Skeletal muscle satellite cell (primary cell): ENCODE results near the gene PDE6B.
"Not testable (repeated sequence)": the region's sequence is repeated elsewhere in the genome, so short reads cannot be mapped to it uniquely, and the experiment has no call there.

Experiments used
- H3K27me3 ChIP-seq: 2 replicates; pipeline ENCODE4 v1.7.0; 2013; ENCODE audit warnings: low read length; ENCODE audit not compliant: control insufficient read depth, insufficient read depth
- H3K36me3 ChIP-seq: 2 replicates; pipeline ENCODE4 v1.7.0; 2013; ENCODE audit warnings: mild to moderate bottlenecking, control low read depth, low read length; ENCODE audit not compliant: insufficient read depth
- H3K4me1 ChIP-seq: 2 replicates; pipeline ENCODE4 v1.7.0; 2013; ENCODE audit warnings: low read length; ENCODE audit not compliant: control insufficient read depth, insufficient read depth
- H3K4me2 ChIP-seq: 2 replicates; pipeline ENCODE4 v1.7.0; 2013; ENCODE audit warnings: mild to moderate bottlenecking, low read length
- H3K4me3 ChIP-seq: 2 replicates; pipeline ENCODE4 v1.7.0; 2013; ENCODE audit warnings: low read length
- H3K9ac ChIP-seq: 2 replicates; pipeline ENCODE4 v1.7.0; 2013; ENCODE audit warnings: mild to moderate bottlenecking, low read depth, low read length, moderate library complexity
- H3K9me3 ChIP-seq: replicated peaks from 2 replicates; pipeline ENCODE4 v1.7.0; 2013; ENCODE audit warnings: mild to moderate bottlenecking, control low read depth, low read length

Gene PDE6B

DNA sequence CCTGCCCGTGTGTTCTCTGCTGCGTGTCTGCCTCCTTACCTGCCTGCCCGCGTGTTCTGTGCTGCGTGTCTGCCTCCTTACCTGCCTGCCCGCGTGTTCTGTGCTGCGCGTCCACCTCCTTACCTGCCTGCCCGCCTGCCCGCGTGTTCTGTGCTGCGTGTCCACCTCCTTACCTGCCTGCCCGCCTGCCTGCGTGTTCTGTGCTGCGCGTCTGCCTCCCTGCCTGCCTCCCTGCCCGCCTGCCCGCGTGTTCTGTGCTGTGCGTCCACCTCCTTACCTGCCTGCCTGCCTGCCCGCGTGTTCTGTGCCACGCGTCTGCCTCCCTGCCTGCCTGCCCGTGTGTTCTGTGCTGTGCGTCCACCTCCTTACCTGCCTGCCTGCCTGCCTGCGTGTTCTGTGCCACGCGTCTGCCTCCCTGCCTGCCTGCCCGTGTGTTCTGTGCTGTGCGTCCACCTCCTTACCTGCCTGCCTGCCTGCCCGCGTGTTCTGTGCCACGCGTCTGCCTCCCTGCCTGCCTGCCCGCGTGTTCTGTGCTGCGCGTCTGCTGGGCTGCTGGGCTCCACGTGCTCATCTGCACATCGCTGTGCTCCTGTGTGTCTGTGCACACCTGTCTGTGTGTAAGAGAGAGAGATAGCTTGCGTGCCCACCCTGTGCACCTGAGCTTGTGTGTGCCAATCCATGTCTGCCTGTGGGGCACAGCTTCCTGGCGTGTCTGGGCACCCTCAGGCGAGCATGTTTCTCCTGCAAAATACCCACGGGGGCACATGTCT, 9.9 kb downstream of the PDE6B start:
- H3K4me3 ChIP-seq, H3K9ac ChIP-seq, H3K36me3 ChIP-seq, H3K4me2 ChIP-seq, H3K4me1 ChIP-seq, H3K9me3 ChIP-seq: not testable (repeated sequence)
- H3K27me3 ChIP-seq = peaks cover 21% of the 10 kb centered on the region

DNA sequence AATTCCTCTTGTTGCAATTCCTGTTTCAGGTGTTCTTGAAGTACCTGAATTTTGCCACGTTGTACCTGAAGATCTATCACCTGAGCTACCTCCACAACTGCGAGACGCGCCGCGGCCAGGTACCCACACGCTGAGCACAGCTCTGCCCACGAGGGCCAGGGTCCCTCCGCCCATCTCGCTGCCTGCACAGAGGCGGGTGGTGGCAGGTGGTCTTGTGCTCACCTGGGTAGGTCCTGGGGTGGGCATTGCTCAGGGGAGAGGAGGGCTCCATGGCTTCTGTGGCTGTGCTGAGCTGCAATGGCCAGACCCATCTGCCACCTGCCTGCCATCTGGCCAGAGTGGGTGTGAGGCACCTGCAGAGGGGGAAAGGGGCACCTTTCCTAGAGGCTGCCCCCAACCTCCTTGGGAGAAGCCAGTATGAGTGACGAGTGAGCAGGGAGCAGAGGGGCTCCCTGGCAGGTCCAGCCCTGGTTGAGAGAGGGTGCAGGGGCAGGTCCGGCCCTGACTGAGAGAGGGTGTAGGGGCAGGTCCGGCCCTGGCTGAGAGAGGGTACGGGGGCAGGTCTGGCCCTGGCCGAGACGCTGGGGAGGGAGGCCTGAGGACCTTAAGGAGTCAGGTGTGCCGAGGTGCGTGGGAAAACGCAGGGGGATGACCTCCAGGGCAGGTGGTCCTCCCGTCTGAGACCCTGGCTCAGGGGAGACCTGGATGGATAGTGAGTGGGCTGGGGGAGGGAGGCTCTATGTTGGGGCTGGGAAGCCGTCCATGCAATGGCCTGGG, 10.7 kb downstream of the PDE6B start:
- no peaks in the 10 kb centered on the region for H3K4me1 ChIP-seq
- H3K27me3 ChIP-seq = peaks cover 22% of the 10 kb centered on the region
- no peak overlapping the region for H3K9ac ChIP-seq
- no peak overlapping the region for H3K4me2 ChIP-seq
- H3K9me3 ChIP-seq = no peaks in the 10 kb centered on the region
- no peak overlapping the region for H3K4me3 ChIP-seq
- no peaks in the 10 kb centered on the region for H3K36me3 ChIP-seq

DNA sequence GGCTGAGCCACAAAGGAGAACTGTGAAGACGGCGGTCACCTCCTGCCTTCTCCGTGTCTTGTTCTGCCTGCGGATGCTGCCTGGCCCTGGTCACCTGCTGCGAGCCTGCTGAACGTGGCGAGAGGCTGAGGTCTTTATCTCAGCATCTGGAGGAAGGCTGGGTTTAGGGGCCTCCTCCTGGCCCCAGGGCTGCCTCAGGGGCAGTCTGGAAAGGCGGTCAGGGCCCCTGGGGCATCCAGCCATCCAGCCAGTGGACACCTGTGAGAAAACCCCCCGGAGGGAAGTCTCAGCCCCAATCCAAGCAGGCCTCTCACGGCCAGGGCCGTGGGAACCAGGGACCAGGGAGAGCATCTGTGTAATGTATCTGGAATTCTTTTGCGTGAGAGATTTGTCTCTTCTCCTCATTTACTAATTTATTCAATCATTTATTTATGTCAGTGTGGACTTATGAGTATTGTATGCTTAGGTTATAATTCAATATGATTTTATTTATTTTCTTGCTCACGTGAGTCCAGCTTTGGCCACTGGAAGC, 11.3 kb downstream of the PDE6B start:
- Histone ChIP-seq H3K9ac (no peak overlapping the region), H3K4me3 (no peak overlapping the region), H3K4me1 (no peaks in the 10 kb centered on the region), H3K36me3 (no peaks in the 10 kb centered on the region), H3K27me3 (peaks cover 22% of the 10 kb centered on the region), H3K4me2 (no peak overlapping the region), H3K9me3 (no peaks in the 10 kb centered on the region)

DNA sequence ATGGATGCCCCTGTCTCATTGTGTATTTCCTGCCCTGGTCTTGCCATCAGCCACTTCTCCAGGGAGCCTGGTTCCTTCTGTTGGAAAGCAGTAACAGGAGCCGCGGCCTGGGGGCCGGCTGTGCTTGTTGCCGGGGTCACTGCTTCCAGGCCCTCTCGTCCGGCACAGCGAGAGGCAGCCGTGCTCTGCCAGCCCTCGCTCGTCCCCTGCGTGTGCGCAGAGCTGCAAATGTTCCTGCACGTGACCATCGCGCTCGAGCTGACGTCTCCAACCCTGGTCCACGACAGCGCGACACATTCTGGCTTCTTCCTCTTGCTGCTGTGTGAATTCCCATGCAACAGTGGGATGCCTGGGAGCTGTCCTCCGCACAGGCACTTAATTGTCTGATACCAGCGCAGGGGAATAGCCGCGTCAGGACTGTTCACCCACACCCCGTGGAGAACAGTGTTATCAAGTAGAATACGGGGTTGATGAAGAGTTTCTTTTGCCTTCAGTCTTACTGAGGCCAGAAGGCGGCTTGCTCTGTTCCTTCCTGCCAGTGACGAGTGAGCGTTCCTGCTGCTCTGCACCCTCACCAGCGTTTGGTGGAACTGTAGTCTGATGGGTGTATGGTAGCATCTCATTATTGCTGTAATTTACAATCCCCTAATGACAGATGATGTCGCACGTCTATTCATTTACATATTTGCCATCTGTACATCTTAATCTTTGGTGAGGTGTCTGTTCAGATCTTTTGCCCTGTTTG, 12.3 kb downstream of the PDE6B start:
- H3K27me3 ChIP-seq = peaks cover 22% of the 10 kb centered on the region
- H3K9me3 ChIP-seq = no peaks in the 10 kb centered on the region
- no peak overlapping the region for H3K4me3 ChIP-seq
- no peaks in the 10 kb centered on the region for H3K4me1 ChIP-seq
- no peak overlapping the region for H3K9ac ChIP-seq
- no peaks in the 10 kb centered on the region for H3K36me3 ChIP-seq
- no peak overlapping the region for H3K4me2 ChIP-seq

DNA sequence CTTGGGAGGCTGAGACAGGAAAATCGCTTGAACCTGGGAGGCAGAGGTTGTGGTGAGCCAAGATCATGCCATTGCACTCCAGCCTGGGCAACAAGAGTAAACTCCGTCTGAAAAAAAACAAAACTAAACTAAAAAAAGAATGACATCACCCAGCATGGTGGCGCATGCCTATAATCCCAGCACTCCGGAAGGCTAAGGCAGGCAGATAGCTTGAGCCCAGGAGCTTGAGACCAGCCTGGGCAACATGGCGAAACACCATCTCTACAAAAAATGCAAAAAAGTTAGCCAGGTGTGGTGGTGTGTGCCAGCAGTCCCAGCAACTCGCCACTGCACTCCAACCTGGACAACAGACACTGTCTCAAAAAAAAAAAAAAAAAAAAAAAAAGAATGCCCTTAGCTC, 17.0 kb downstream of the PDE6B start:
- H3K4me3 ChIP-seq, H3K36me3 ChIP-seq, H3K4me2 ChIP-seq, H3K9ac ChIP-seq, H3K4me1 ChIP-seq, H3K9me3 ChIP-seq: not testable (repeated sequence)
- peaks cover 13% of the 10 kb centered on the region for H3K27me3 ChIP-seq

DNA sequence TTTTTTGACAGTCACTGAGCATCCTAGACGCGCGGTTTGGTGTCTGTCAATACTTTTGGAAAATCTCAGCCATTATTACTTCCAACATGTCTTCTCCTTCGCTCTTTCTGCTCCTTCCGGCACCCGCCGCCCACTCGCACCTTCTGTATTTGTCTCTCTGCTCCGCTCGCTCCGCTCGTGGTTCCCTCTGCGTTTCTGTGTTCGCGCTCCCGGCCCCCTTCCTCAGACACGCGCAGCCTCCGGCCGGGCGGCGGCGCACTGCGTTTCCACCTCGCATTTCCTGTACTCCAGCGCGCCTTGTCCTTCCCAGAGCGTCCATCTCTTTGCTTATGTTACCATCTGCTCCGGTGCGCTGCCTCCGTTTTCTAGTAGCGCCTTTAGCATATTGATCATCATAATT, 21.1 kb downstream of the PDE6B start:
- Histone ChIP-seq H3K4me1 (no peaks in the 10 kb centered on the region), H3K4me3 (no peak overlapping the region), H3K27me3 (peaks cover 22% of the 10 kb centered on the region), H3K9ac (no peak overlapping the region), H3K4me2 (no peak overlapping the region), H3K36me3 (no peaks in the 10 kb centered on the region), H3K9me3 (no peaks in the 10 kb centered on the region)

DNA sequence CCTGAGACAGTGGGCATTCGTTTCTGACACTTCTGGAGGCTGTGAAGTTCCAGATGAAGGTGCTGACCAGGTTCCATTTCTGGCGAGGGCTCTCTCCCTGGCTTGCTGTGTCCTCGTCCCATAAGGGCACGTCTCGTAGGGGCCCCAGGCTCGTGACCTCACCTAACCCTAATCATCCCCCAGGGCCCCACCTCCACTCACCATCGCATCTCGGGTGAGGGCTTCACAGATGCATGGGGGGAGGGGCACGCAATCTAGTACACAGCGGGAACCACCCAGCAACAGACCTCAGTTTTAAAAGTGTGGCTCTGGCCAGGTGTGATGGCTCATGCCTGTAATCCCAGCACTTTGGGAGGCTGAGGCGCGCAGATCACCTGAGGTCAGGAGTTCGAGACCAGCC, 22.1 kb downstream of the PDE6B start:
- Histone ChIP-seq H3K36me3 (no peaks in the 10 kb centered on the region), H3K27me3 (peaks cover 31% of the 10 kb centered on the region), H3K4me3 (no peak overlapping the region), H3K9me3 (no peaks in the 10 kb centered on the region), H3K4me1 (no peaks in the 10 kb centered on the region), H3K9ac (no peak overlapping the region), H3K4me2 (no peak overlapping the region)

DNA sequence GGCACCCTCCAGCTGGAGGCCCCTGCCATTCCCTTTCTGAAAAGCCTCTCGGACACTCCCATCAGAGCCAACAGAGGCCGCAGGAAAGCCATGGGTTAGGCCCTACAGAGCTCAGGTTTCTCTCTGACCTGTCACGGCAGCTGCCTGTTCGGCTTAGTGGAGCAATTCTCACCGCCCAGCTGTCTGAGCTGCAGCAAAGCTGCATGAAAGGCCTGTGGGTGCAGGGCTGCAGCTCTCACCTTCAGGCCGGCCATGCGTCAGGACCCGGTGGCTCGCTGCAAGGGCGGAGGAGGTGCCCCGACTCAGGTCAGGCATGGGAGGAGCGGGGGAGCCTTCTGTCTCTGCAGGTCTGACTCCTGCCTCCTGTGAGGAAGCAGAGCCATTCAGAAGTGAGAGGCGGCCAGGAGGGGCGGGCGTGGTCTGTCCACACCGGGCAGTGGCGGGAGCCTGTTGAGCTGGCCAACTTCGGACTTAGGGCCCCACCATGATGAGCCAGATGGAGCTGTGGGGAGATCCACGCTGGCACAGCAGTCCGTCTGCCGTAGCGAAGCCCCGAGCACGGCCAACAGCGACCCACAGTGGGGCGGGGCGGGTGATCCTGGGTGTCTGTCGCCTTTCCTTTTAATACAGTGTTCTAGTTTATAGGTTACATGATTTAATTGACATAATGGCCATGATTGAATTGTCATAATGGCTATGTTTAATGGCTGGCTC, 23.4 kb downstream of the PDE6B start:
- Histone ChIP-seq H3K4me2 (no peak overlapping the region), H3K4me1 (no peaks in the 10 kb centered on the region), H3K4me3 (no peak overlapping the region), H3K27me3 (peaks cover 41% of the 10 kb centered on the region), H3K36me3 (no peaks in the 10 kb centered on the region), H3K9me3 (no peaks in the 10 kb centered on the region), H3K9ac (no peak overlapping the region)

DNA sequence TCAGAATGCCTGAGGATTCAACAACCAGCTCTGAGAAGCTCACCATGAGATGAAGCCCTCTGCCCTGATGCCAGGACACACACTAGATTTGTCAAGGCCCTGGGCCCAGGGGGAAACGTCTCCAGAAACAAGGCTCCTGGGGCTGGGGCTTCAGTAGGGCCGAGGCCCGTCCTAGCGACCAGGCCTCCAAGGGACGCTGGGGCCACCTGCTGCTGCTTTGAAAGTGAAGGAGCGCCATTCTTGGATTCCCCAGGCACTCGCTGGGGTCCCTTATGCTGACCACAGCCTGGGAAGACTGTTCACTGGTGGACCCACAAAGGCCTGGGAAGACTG, 23.9 kb downstream of the PDE6B start:
- no peaks in the 10 kb centered on the region for H3K4me1 ChIP-seq
- H3K27me3 ChIP-seq = peaks cover 41% of the 10 kb centered on the region
- H3K4me2 ChIP-seq = no peak overlapping the region
- H3K9ac ChIP-seq = no peak overlapping the region
- H3K36me3 ChIP-seq = no peaks in the 10 kb centered on the region
- H3K9me3 ChIP-seq = no peaks in the 10 kb centered on the region
- no peak overlapping the region for H3K4me3 ChIP-seq

DNA sequence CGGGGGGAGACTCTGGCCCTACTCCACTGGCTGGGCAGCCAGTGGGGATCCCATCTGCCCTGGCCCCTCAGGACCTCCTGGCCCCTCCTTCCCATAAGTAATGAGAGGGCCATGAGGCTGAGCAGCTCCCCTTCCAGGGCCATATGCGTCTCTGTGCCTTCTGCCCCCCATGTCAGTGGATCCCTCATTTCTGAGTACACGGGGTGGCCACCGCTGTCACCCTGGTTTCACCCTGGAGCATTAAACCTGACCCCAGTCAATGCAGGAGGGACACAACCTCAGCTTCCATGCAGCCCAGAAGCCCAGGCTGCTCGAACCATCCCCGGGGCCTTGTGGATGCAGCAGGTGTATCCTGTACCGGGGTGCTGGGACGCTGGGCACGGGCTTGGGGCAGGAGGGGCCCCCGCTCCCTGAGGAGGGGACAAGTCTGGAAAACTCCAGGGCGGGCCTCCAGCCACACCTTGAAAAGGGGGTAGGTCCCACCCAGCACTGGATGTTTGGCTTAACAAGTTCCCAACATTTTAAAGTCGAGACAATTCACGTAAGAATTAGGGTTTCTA, 24.5 kb downstream of the PDE6B start:
- H3K27me3 ChIP-seq = peaks cover 41% of the 10 kb centered on the region

DNA sequence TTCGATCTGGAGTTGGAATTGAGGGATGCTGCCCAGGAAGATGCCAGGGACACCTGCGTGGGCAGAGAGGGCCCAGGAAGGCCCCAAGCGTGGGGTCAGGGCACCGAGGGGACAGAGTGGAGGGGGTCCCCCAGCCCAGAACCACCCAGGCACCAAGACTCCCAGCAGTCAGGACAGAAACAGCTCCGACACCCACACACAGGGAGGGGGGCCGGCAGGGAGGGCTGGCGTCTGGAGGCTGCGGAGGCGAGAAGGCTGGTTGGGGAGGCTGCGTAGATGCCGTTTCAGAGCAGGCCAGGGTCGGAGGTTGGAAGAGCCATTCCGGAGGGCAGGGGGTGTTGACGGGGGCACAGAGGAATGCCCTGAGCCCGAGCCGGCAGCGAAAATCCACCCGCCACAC, 25.1 kb downstream of the PDE6B start:
- H3K36me3 ChIP-seq = no peaks in the 10 kb centered on the region
- no peak overlapping the region for H3K9ac ChIP-seq
- no peak overlapping the region for H3K4me2 ChIP-seq
- H3K4me3 ChIP-seq = no peak overlapping the region
- H3K4me1 ChIP-seq = no peaks in the 10 kb centered on the region
- H3K9me3 ChIP-seq = no peaks in the 10 kb centered on the region
- H3K27me3 ChIP-seq = peaks cover 41% of the 10 kb centered on the region

More for the DNA sequence above, 24.5 kb downstream of the PDE6B start:
- no peaks in the 10 kb centered on the region for H3K4me1 ChIP-seq
- no peaks in the 10 kb centered on the region for H3K9me3 ChIP-seq
- no peaks in the 10 kb centered on the region for H3K36me3 ChIP-seq
- no peak overlapping the region for H3K4me2 ChIP-seq
- H3K9ac ChIP-seq = no peak overlapping the region
- no peak overlapping the region for H3K4me3 ChIP-seq
